ENCODE results near the gene OR4X1.
"Not testable (repeated sequence)": the region's sequence is repeated elsewhere in the genome, so short reads cannot be mapped to it uniquely, and the experiment has no call there.

OR4X1 gene, protein sequence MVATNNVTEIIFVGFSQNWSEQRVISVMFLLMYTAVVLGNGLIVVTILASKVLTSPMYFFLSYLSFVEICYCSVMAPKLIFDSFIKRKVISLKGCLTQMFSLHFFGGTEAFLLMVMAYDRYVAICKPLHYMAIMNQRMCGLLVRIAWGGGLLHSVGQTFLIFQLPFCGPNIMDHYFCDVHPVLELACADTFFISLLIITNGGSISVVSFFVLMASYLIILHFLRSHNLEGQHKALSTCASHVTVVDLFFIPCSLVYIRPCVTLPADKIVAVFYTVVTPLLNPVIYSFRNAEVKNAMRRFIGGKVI

DNA sequence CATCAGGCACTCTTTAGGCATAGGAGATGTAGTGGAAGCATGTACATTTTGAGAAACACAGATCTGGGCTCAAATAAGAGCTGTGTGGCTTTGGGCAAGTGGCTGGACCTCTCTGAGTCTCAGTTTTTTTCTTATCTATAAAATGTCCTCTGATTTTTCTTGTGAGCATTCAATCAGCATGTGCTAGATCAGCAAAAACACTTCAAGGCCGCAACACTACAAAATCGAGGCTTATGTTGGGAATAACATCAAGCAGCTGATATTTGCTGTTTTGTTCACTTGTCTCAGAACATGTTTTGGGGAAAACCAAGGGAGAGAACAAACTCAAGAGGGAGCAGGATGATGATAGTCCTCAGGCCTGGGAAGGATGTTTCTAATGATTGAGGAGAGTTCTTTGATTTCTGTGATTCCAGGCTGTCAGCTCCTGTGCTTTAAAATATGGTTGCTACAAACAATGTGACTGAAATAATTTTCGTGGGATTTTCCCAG lies at the start of gene OR4X1:
Gene OR4X1 (plus strand): TSS at position 439 of the 489 bp plus-strand sequence. CDS start 0 bp downstream, at position 439.
- no peak for DNase-seq (ENCODE audit: low read depth, low spot score)

DNA sequence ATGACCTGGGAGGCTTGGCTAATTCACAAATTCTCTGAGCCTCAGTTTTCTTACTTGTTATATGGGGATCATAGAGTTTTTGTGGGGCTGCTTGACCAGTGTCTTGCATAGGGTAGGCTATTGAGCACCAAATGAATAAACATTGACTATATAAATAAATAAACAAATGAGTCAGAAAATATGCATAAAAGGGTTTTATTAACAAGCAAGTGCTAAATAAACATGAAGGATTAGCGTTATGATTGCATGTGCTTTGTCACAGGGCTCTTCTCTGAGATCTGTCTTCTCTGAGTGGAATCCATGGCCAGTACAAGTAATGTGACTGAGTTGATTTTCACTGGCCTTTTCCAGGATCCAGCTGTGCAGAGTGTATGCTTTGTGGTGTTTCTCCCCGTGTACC lies 47.2 kb upstream of the OR4X1 start, which contains the start of gene OR4B1:
Gene OR4B1 (plus strand): TSS at position 301 of the 400 bp plus-strand sequence. CDS start 0 bp downstream, at position 301.
- DNase-seq (ENCODE audit: low read depth, low spot score) = no peak

DNA sequence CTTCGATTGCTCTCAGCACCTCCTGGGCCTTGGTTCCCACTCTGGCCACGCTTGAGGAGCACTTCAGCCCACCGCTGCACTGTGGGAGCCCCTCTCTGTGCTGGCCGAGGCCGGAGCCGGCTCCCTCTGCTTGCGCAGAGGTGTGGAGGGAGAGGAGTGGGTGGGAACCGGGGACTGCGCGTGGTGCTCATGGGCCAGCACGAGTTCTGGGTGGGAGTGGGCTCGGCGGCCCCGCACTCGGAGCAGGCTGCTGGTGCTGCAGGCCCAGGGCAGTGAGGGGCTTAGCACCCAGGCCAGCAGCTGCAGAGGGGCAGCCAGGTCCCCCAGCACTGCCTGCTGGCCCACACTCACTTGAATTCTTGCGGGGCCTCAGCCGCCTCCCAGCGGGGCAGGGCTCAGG lies 34.9 kb upstream of the OR4X1 start:
- no peak for DNase-seq (ENCODE audit: low read depth, low spot score)

DNA sequence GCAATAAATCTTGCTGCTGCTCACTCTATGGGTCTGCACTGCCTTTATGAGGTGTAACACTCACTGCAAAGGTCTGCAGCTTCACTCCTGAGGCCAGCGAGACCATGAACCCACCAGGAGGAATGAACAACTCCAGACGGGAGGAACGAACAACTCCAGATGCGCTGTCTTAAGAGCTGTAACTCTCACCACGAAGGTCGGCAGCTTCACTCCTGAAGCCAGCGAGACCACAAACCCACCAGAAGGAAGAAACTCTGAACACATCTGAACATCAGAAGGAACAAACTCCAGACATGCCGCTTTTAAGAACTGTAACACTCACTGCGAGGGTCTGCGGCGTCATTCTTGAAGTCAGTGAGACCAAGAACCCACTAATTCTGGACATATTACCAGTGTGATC lies 33.6 kb upstream of the OR4X1 start:
- DNase-seq (ENCODE audit: low read depth, low spot score) = not testable (repeated sequence)

DNA sequence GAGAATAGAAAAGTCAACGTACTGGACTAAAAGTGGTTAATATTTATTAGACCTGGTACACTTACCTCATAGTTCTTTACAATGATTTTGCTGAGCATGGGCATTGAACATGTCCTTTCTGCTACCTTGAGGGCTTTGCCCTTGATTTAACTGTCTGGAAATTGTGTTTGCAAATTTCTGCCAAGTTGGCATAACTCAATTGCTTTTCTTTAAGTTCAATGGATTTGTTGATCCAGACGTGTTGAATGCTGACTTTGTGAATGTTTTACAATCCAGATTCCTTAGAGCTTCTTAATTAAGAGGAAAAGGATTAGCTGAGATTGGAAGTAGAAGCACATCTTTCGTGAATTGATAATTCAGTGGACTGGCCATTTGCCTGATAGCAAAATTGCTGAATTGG lies 25.9 kb upstream of the OR4X1 start:
- DNase-seq (ENCODE audit: low read depth, low spot score) = no peak

DNA sequence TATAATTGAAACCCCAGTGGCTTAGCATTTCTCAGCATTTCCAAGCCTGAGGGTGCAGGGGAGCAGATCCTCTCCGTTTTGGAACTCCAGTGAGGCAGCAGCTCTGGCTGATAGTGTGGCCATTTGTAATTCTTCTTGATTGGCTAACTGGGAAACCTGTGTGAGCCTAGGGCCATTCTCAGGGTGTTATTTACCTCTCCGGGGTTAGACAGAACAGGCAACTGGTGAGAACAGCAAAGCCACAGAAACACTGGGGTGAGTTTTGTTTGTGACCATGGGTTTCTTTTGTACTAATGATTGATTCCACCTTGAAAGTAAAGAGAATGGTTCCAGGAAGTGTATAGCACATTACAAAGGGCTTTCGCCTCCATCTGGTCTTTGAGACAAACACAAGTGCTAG lies 21.2 kb upstream of the OR4X1 start:
- no peak for DNase-seq (ENCODE audit: low read depth, low spot score)

DNA sequence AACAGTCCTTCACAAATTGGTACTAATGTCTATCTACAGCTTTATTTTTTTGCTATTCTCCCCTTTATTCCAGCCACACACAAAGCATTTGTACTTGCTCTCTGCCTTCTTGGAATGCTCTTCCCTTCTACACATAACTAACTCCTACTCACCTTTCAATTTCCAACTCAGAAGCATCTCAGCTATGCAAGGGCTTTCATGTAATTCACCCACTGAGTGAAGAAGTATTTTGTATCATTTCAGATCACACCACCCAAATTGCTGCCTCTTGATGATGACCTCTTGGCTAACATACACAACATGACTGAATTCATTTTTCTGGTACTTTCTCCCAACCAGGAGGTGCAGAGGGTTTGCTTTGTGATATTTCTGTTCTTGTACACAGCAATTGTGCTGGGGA lies 18.9 kb upstream of the OR4X1 start, which contains the start of gene OR4X2:
Gene OR4X2 (plus strand): TSS at position 301 of the 400 bp plus-strand sequence. CDS start 0 bp downstream, at position 301.
- no peak for DNase-seq (ENCODE audit: low read depth, low spot score)

DNA sequence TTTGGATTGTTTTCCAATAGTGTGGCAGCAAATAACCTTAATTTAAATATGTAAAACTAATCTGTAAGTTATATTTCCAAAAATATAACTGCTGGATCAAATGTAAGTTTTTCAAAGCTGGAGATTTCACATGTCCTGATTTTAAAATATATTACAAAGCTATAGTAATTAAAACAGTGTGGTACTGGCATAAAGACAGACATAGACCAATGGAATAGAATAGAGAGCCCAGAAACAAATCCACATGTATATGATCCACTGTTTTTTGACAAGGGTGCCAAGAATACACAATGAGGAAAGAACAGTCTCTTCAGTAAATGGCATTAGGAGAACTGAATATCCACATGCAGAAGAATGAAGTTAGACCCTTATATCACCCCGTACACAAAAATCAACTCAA lies 14.8 kb upstream of the OR4X1 start:
- DNase-seq (ENCODE audit: low read depth, low spot score) = no peak

DNA sequence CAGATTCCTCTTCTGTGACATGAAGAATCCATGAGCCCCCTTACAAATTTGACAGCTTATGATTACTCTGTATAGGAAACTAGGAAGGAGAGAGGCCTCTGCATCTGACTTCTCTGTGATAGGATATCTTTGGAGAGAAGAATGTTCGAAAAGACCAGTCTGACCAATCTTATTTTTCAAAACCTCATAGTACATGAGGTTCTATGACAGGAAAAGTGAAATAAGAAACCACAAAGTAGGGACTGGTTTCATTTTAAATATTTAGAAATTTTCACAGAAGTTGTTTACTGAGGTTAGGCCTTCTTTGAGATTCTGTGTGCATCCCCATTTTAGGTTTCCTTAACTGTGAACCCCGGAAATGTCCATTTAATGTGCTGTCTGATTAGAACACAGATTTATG lies 2.1 kb upstream of the OR4X1 start:
- DNase-seq (ENCODE audit: low read depth, low spot score) = no peak

DNA sequence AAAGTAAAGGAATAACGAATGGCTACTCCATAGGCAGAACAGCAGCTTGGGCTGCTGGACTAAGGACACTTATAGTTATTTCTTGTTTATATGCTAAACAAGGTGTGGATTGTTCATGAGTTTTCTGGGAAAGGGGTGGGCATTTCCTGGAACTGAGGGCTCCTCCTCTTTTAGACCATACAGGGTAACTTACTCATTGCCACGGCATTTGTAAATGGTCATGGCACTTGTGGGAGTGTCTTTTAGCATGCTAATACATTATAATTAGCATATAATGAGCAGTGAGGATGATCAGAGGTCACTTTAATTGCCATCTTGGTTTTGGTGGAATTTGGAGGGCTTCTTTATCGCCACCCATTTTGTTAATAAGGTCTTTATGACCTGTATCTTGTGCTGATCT lies 7.0 kb downstream of the OR4X1 start:
- DNase-seq (ENCODE audit: low read depth, low spot score) = no peak

DNA sequence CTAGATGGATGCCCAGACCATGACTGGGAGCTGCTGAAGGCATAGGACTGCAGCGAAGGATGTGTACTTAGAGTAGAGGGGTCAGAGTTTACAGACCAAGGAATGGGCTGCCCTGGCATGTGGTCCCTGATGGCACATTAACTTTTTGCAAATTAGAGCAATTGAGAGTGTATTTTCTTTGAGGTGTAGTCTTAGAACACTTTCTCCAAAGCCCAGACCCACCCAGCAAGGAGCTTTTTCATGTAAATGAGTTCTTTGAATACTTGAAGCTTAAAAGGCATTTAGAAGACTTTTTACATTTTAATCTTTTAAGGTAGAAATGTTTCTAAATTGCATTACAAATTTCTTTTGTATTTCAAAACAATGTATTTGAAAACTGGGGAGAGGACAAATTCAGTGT lies 8.9 kb downstream of the OR4X1 start:
- peak; percentile 11 for DNase-seq (ENCODE audit: low read depth, low spot score)

DNA sequence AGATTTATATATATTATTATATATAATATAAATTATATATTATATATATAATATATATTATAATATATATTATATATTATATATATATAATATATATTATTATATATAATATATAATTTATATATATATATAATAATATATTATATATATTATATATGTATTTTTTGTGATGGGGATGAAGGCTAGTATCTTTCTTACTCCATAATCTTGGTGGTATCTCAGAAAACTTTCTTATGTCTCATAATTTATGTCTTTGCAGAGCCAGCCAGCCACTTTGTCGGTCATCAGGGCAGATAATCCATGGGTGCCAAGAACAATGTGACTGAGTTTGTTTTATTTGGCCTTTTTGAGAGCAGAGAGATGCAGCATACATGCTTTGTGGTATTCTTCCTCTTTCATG lies 42.3 kb downstream of the OR4X1 start, which contains the start of gene OR4S1:
Gene OR4S1 (plus strand): TSS at position 301 of the 400 bp plus-strand sequence. CDS start 0 bp downstream, at position 301.
- DNase-seq (ENCODE audit: low read depth, low spot score) = no peak

DNA sequence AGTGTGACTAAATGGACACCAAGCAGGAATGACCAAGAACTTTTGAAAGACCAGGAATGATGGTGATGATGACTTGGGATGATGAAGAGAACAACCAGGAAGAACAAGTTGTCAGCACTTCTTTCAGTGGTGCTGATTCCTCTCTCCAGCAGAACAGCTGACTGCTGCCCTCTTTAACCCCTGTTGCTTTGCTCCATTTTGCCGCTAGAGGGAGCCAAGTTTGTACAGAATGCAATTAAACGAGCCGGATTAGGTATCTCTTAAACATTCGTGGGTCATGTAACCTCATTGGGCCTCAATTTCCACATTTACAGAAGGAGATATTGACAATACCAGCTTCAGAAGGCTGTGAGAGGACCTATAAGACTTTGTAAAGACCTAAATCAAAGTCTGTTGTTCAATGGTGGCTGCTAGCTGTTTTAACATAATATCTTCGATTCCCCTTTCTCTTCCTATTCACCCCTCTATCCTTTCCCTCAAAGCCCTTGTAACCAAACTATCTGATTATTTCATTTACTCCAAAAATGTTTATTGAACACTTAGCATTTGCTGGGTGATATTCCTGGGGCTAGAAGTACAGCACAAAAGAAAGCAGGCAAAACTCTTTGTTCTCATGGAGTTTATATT lies 44.2 kb downstream of the OR4X1 start:
- peak; percentile 72 for DNase-seq (ENCODE audit: low read depth, low spot score)

DNA sequence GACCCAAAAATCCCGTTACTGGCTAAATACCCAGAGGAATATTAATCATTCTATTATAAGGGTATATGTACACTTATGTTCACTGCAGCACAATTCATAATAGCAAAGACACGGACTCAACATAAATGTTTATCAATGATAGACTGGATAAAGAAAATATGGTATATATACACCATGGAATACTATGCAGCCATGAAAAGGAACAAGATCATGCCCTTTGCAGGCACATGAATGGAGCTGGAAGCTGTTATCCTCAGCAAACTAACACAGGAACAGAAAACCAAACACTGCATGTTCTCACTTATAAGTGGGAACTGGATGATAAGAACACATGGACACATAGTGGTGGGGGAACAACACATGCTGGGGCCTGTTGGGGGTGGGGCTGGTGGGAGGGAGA lies 49.9 kb downstream of the OR4X1 start:
- not testable (repeated sequence) for DNase-seq (ENCODE audit: low read depth, low spot score)
